GM18517 (cell line): ENCODE data around the gene COQ10A.

Experiments
- ATAC-seq: cut with Tn5 transposase; IDR thresholded peaks from one replicate; pipeline ENCODE4 v1.9.1; 2021; ENCODE audit warnings: mild to moderate bottlenecking, moderate library complexity; ENCODE audit not compliant: unreplicated experiment

The COQ10A gene

GRCh38 chr12:56266693-56267442, at the start of gene COQ10A:
COQ10A (plus strand) TSS chr12:56266942; CDS start chr12:56267119, 177 bp downstream.
- peak; percentile 81 for ATAC-seq

- ATAC-seq: no peak
Measured at GRCh38 chr12:56219840-56220239, 46.9 kb upstream of the COQ10A start.

GRCh38 chr12:56220611-56221231, 46.0 kb upstream of the COQ10A start:
- ATAC-seq: no peak

GRCh38 chr12:56221232-56221756, 45.4 kb upstream of the COQ10A start:
- ATAC-seq: peak; percentile 22

GRCh38 chr12:56221757-56222530, 44.8 kb upstream of the COQ10A start, which contains the start of gene RNF41:
RNF41 (minus strand) TSS chr12:56221922; CDS start chr12:56214047, 7,875 bp downstream.
- peak; percentile 83 for ATAC-seq

- no peak for ATAC-seq
Measured at GRCh38 chr12:56222531-56222895, 44.2 kb upstream of the COQ10A start.

- ATAC-seq: no peak
Measured at GRCh38 chr12:56223571-56224101, 43.1 kb upstream of the COQ10A start.

GRCh38 chr12:56224102-56224701, 42.5 kb upstream of the COQ10A start, which contains the start of gene NABP2:
NABP2 (plus strand) TSS chr12:56224342; CDS start chr12:56224857, 515 bp downstream.
- peak; percentile 60 for ATAC-seq

GRCh38 chr12:56224954-56225353, 41.8 kb upstream of the COQ10A start:
- ATAC-seq: no peak

GRCh38 chr12:56229082-56229481, 37.7 kb upstream of the COQ10A start:
- no peak for ATAC-seq

- ATAC-seq: no peak
Measured at GRCh38 chr12:56229916-56230431, 36.8 kb upstream of the COQ10A start, which contains the start of gene SLC39A5. SLC39A5 (plus strand) TSS chr12:56230051; CDS start chr12:56231275, 1,224 bp downstream.

- no peak for ATAC-seq
Measured at GRCh38 chr12:56230432-56231183, 36.1 kb upstream of the COQ10A start.

- no peak for ATAC-seq
Measured at GRCh38 chr12:56231184-56231582, 35.6 kb upstream of the COQ10A start.

GRCh38 chr12:56234746-56235436, 31.9 kb upstream of the COQ10A start:
- ATAC-seq: no peak

GRCh38 chr12:56236091-56236490, 30.7 kb upstream of the COQ10A start:
- ATAC-seq: no peak

- no peak for ATAC-seq
Measured at GRCh38 chr12:56236985-56237384, 29.8 kb upstream of the COQ10A start.

- ATAC-seq: no peak
Measured at GRCh38 chr12:56237552-56237951, 29.2 kb upstream of the COQ10A start.

- no peak for ATAC-seq
Measured at GRCh38 chr12:56241424-56242303, 25.1 kb upstream of the COQ10A start.
